GM12892 (cell line): ENCODE measurements around the gene CDH20.

ENCODE experiments used
- POLR2A ChIP-seq: IDR thresholded peaks from 2 replicates; pipeline ENCODE4 v1.6.1; 2011; ENCODE audit warnings: low read depth, low read length, control low read depth
- POLR2AphosphoS5 ChIP-seq: IDR thresholded peaks from 2 replicates; pipeline ENCODE4 v1.6.1; 2011; ENCODE audit warnings: low read depth, low read length, control low read depth

GRCh38 chr18:61432590-61432989 lies 99.4 kb downstream of the CDH20 start:
- TF ChIP-seq POLR2AphosphoS5 (no peak), POLR2A (no peak)
